ENCODE data around the gene MFSD11. TPM values are rescaled to one million over a fixed set of nuclear protein-coding genes. Genes with fewer than 3 reads are reported as not detected.

MFSD11 gene
- total RNA-seq, 1 experiment from 2014 or later = 34.3 TPM

DNA sequence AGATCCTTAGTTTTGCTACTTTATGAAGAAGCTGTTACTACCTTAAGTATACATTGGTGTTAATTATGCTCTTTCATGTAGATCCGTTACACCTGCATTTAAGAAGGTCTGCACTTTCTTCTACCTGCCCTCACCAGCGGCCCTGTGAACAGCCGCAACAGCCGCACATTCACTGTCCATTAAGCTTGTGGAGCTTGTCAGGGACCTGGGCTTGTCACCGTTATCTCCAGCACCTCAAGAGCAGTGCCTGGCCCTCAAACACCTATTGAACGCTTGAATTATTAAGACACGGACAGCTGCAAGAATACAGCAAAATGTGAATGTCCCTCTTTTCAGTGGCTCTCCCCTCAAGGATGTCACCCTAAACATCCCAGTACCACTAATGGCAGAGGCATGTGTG lies 24.2 kb upstream of the MFSD11 start:
- no peak overlapping the region for H3K9ac ChIP-seq (ENCODE audit: low read length)
- H3K27ac ChIP-seq (ENCODE audit: low read length) = no peak overlapping the region
- H3K79me2 ChIP-seq (ENCODE audit: low read length) = no peaks in the 10 kb centered on the region
- no peak overlapping the region for H3K4me3 ChIP-seq (ENCODE audit: low read length)
- no peaks in the 10 kb centered on the region for H3K9me2 ChIP-seq (replicated peaks; ENCODE audit: insufficient read depth, low read length)
- H3K4me2 ChIP-seq (ENCODE audit: low read depth, low read length, poor library complexity, severe bottlenecking) = no peak overlapping the region
- H3K27me3 ChIP-seq (ENCODE audit: low read length) = no peaks in the 10 kb centered on the region
- H3K36me3 ChIP-seq (ENCODE audit: insufficient read depth, low read length) = peaks cover 14% of the 10 kb centered on the region
- peaks cover 5% of the 10 kb centered on the region; the same call in 1 of the 2 replicates for H4K20me1 ChIP-seq (ENCODE audit: insufficient read depth, low read depth, low read length)
- H3K4me1 ChIP-seq (ENCODE audit: low read length) = peaks cover 3% of the 10 kb centered on the region; the same call in 1 of the 2 replicates
- no peak for DNase-seq
- H3K9me3 ChIP-seq (ENCODE audit: low read length) = no peaks in the 10 kb centered on the region
- no peak overlapping the region for H2AFZ ChIP-seq (ENCODE audit: low read length)

DNA sequence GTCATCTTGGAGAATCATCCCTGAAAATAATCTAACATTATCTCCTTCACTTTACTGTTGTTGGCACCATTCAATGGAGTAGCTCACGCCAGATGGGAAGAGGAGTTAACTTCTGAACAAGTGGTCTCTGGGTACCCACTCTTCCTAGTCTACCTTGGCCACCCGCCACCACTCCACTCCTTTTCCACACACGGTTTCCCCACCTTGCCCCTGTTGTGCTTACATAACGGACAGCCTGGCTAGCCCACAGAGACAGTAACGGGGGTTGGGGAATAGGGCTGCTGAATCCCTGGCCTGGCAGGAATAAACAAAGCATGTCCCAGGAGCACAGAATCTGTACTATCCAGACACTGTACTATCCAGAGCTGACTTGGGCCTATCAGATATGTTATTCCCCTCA lies 23.6 kb upstream of the MFSD11 start:
- Histone ChIP-seq H3K9me2 (replicated peaks; ENCODE audit: insufficient read depth, low read length) (no peaks in the 10 kb centered on the region), H4K20me1 (ENCODE audit: insufficient read depth, low read depth, low read length) (peaks cover 5% of the 10 kb centered on the region; the same call in 1 of the 2 replicates), H3K4me1 (ENCODE audit: low read length) (peaks cover 3% of the 10 kb centered on the region; the same call in 1 of the 2 replicates), H3K9ac (ENCODE audit: low read length) (no peak overlapping the region), H3K27me3 (ENCODE audit: low read length) (no peaks in the 10 kb centered on the region), H3K4me2 (ENCODE audit: low read depth, low read length, poor library complexity, severe bottlenecking) (no peak overlapping the region), H3K9me3 (ENCODE audit: low read length) (no peaks in the 10 kb centered on the region), H3K79me2 (ENCODE audit: low read length) (no peaks in the 10 kb centered on the region), H3K4me3 (ENCODE audit: low read length) (no peak overlapping the region), H2AFZ (ENCODE audit: low read length) (no peak overlapping the region), H3K27ac (ENCODE audit: low read length) (no peak overlapping the region), H3K36me3 (ENCODE audit: insufficient read depth, low read length) (peaks cover 16% of the 10 kb centered on the region)
- DNase-seq = no peak

DNA sequence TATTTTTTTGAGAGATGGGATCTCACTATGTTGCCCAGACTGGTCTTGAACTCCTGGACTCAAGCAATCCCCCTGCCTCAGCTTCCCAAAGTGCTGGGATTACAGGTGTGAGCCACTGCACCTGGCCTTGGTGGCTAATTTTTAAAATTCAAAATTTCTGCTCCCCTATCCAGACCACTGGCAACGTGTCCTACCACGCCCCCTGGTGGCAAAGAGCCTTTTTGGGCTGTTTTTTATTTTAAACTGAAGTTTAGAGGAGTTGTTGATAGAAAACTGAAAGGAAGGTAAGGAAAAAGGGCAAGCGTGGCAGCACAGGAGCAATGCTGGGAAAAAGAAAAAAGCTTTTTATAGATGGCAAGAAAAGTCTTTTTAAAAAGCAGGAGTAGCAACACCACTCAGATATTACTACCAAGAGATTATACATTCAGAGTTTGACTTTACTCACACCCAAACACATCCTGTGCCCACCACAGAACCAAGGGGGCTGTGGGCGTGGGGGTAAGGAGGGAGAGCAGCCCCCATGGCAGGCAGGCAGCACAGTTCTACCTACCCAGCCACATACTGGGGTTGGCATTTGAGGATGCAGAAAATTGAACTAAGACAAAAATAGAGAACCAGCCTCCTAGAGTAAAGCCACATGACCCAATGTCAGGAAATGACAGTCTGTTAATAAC lies 23.0 kb upstream of the MFSD11 start:
- peak; percentile 89 for DNase-seq
- H3K27ac ChIP-seq (ENCODE audit: low read length) = no peak overlapping the region
- no peak overlapping the region for H3K4me2 ChIP-seq (ENCODE audit: low read depth, low read length, poor library complexity, severe bottlenecking)
- H3K36me3 ChIP-seq (ENCODE audit: insufficient read depth, low read length) = peaks cover 18% of the 10 kb centered on the region
- H3K4me1 ChIP-seq (ENCODE audit: low read length) = peaks cover 3% of the 10 kb centered on the region; the same call in 1 of the 2 replicates
- no peaks in the 10 kb centered on the region for H3K9me2 ChIP-seq (replicated peaks; ENCODE audit: insufficient read depth, low read length)
- no peak overlapping the region for H3K9ac ChIP-seq (ENCODE audit: low read length)
- no peaks in the 10 kb centered on the region for H3K79me2 ChIP-seq (ENCODE audit: low read length)
- H3K27me3 ChIP-seq (ENCODE audit: low read length) = no peaks in the 10 kb centered on the region
- no peak overlapping the region for H3K4me3 ChIP-seq (ENCODE audit: low read length)
- no peaks in the 10 kb centered on the region for H3K9me3 ChIP-seq (ENCODE audit: low read length)
- H2AFZ ChIP-seq (ENCODE audit: low read length) = no peak overlapping the region
- peaks cover 5% of the 10 kb centered on the region; the same call in 1 of the 2 replicates for H4K20me1 ChIP-seq (ENCODE audit: insufficient read depth, low read depth, low read length)

DNA sequence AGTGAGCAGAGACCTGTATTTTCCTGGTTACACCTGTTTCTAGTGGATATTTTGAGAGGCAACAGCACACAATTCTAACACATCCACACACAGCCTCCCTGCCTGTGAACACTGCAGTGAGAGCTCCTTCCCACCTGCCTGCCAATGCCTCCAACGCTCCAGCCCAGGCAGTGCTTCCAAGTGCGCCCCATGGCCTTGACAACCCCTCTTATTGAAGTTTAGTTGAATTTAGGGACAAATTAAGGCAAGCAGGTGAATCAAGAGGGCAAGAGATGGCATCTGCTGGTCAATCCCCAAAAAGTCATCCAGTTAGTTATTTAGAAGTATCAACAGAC lies 22.5 kb upstream of the MFSD11 start:
- Histone ChIP-seq H3K27ac (ENCODE audit: low read length) (no peak overlapping the region), H3K4me3 (ENCODE audit: low read length) (no peak overlapping the region), H3K4me1 (ENCODE audit: low read length) (no peaks in the 10 kb centered on the region), H3K9me2 (replicated peaks; ENCODE audit: insufficient read depth, low read length) (no peaks in the 10 kb centered on the region), H3K27me3 (ENCODE audit: low read length) (no peaks in the 10 kb centered on the region), H3K9me3 (ENCODE audit: low read length) (no peaks in the 10 kb centered on the region), H3K9ac (ENCODE audit: low read length) (no peak overlapping the region), H3K36me3 (ENCODE audit: insufficient read depth, low read length) (peaks cover 23% of the 10 kb centered on the region), H3K79me2 (ENCODE audit: low read length) (no peaks in the 10 kb centered on the region), H3K4me2 (ENCODE audit: low read depth, low read length, poor library complexity, severe bottlenecking) (no peak overlapping the region), H2AFZ (ENCODE audit: low read length) (no peak overlapping the region), H4K20me1 (ENCODE audit: insufficient read depth, low read depth, low read length) (peaks cover 5% of the 10 kb centered on the region; the same call in 1 of the 2 replicates)
- no peak for DNase-seq

DNA sequence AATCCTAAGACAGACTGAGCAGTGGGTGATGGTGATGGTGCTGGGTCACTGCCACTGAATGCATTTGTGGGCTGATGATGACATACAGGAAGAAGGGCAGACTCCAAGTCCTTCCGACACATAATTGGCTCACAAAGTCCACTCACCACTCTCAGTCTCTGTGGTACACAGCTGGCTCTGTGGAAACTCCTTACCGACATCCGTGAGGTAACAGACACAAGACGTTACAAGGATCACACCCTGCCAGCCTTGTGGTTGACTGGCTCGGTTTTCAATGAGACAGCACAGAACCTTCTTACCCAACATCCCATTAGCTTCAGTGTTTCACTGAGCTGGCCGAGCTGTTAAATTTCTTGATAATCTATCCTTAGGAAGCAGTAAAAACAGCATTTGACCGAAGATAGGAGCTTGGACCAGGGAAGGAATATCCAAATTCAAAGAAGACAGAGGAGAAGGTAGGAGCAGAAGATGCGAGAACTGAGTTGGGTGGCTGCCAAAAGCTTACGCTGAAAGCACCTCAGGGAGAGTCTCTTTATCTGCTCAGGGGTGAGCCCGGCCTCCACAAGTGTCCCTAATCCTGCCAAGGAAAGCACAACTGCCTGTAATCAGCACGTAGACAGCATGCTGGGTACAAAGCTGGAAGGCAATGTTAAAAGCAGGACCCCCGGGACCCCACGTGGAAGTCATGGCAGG lies 21.6 kb upstream of the MFSD11 start:
- no peaks in the 10 kb centered on the region for H3K9me2 ChIP-seq (replicated peaks; ENCODE audit: insufficient read depth, low read length)
- no peak overlapping the region for H3K4me2 ChIP-seq (ENCODE audit: low read depth, low read length, poor library complexity, severe bottlenecking)
- no peaks in the 10 kb centered on the region for H3K27me3 ChIP-seq (ENCODE audit: low read length)
- H3K36me3 ChIP-seq (ENCODE audit: insufficient read depth, low read length) = peaks cover 30% of the 10 kb centered on the region
- peaks cover 5% of the 10 kb centered on the region; the same call in 1 of the 2 replicates for H4K20me1 ChIP-seq (ENCODE audit: insufficient read depth, low read depth, low read length)
- H3K27ac ChIP-seq (ENCODE audit: low read length) = no peak overlapping the region
- H3K9ac ChIP-seq (ENCODE audit: low read length) = no peak overlapping the region
- DNase-seq = no peak
- H3K4me3 ChIP-seq (ENCODE audit: low read length) = no peak overlapping the region
- no peaks in the 10 kb centered on the region for H3K4me1 ChIP-seq (ENCODE audit: low read length)
- no peak overlapping the region for H2AFZ ChIP-seq (ENCODE audit: low read length)
- no peaks in the 10 kb centered on the region for H3K79me2 ChIP-seq (ENCODE audit: low read length)
- no peaks in the 10 kb centered on the region for H3K9me3 ChIP-seq (ENCODE audit: low read length)

DNA sequence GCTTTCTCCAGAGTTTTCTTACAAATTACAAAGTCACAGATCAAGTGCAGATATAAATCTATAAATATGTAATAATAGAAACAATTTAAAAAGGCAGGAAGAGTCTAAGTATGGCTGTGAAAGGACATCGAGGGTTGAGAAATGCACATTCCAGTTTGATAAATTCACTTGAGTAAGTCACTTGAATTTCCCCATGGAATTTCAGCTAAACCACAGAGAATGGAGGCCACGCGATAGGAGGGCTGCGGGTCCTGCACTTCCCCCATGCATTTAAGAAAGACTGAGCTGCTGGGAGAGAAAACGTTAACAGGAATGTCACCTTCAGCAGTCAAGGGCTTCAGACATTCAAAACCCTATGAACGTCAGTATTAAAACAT lies 21.1 kb upstream of the MFSD11 start:
- Histone ChIP-seq H3K4me3 (ENCODE audit: low read length) (no peak overlapping the region), H3K79me2 (ENCODE audit: low read length) (no peaks in the 10 kb centered on the region), H3K27me3 (ENCODE audit: low read length) (no peaks in the 10 kb centered on the region), H3K4me1 (ENCODE audit: low read length) (no peaks in the 10 kb centered on the region), H3K9ac (ENCODE audit: low read length) (no peak overlapping the region), H3K4me2 (ENCODE audit: low read depth, low read length, poor library complexity, severe bottlenecking) (no peak overlapping the region), H3K9me2 (replicated peaks; ENCODE audit: insufficient read depth, low read length) (no peaks in the 10 kb centered on the region), H3K9me3 (ENCODE audit: low read length) (no peaks in the 10 kb centered on the region), H2AFZ (ENCODE audit: low read length) (no peak overlapping the region), H3K36me3 (ENCODE audit: insufficient read depth, low read length) (peaks cover 35% of the 10 kb centered on the region), H3K27ac (ENCODE audit: low read length) (no peak overlapping the region), H4K20me1 (ENCODE audit: insufficient read depth, low read depth, low read length) (peaks cover 5% of the 10 kb centered on the region; the same call in 1 of the 2 replicates)
- DNase-seq = no peak

DNA sequence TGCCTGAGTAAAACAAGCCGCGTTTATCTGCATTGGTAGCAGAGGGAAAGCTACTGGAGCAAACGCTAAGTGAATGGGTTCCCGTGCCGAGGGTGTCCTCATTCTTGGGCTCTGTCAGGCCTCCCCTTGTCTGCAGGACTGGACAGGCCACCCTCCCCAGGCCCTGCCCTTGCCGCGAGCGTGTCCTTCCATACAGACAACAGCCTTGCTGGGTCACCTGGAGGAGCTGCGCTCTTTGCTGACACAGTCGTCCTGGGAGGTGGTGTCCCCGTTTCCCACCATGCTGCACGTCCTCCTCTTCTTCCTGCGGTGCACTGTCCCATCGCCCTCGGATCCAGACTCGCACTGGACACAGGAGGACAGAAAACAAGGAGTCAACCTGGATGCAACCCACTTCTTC lies 19.4 kb upstream of the MFSD11 start:
- Histone ChIP-seq H3K36me3 (ENCODE audit: insufficient read depth, low read length) (peaks cover 40% of the 10 kb centered on the region), H3K4me1 (ENCODE audit: low read length) (no peaks in the 10 kb centered on the region), H2AFZ (ENCODE audit: low read length) (no peak overlapping the region), H4K20me1 (ENCODE audit: insufficient read depth, low read depth, low read length) (peaks cover 5% of the 10 kb centered on the region; the same call in 1 of the 2 replicates), H3K9me2 (replicated peaks; ENCODE audit: insufficient read depth, low read length) (no peaks in the 10 kb centered on the region), H3K27ac (ENCODE audit: low read length) (no peak overlapping the region), H3K9ac (ENCODE audit: low read length) (no peak overlapping the region), H3K4me2 (ENCODE audit: low read depth, low read length, poor library complexity, severe bottlenecking) (no peak overlapping the region), H3K9me3 (ENCODE audit: low read length) (no peaks in the 10 kb centered on the region), H3K27me3 (ENCODE audit: low read length) (no peaks in the 10 kb centered on the region), H3K79me2 (ENCODE audit: low read length) (no peaks in the 10 kb centered on the region; the same call in 1 of the 2 replicates), H3K4me3 (ENCODE audit: low read length) (no peak overlapping the region)
- no peak for DNase-seq

DNA sequence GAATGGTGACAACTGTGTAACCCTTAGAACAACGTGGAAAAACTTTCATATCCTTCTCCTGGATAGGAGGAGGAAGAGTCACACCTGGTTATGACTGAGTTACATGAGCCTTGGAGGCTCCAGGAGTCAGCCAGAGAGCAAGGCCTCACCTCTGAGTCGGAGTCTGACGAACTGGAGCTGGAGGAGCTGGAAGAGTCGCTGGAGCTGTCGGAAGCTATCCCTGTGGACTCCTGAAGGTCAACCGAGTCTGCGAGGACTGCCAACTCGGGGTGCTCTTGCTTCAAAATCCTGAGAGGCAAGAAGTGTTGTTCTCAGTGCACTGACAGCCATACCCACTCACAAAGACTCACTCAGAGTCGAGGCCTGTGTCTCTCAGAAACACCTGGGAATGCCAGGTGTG lies 17.7 kb upstream of the MFSD11 start:
- Histone ChIP-seq H3K9ac (ENCODE audit: low read length) (no peak overlapping the region), H3K4me2 (ENCODE audit: low read depth, low read length, poor library complexity, severe bottlenecking) (no peak overlapping the region), H3K4me3 (ENCODE audit: low read length) (no peak overlapping the region), H4K20me1 (ENCODE audit: insufficient read depth, low read depth, low read length) (0 out of 2 replicates have a peak, but pooled peaks cover 2% of the 10 kb centered on the region), H3K9me3 (ENCODE audit: low read length) (no peaks in the 10 kb centered on the region), H3K27ac (ENCODE audit: low read length) (no peak overlapping the region), H3K4me1 (ENCODE audit: low read length) (peaks cover 4% of the 10 kb centered on the region), H2AFZ (ENCODE audit: low read length) (no peak overlapping the region), H3K27me3 (ENCODE audit: low read length) (no peaks in the 10 kb centered on the region), H3K36me3 (ENCODE audit: insufficient read depth, low read length) (peaks cover 43% of the 10 kb centered on the region), H3K9me2 (replicated peaks; ENCODE audit: insufficient read depth, low read length) (no peaks in the 10 kb centered on the region), H3K79me2 (ENCODE audit: low read length) (peaks cover 15% of the 10 kb centered on the region)
- no peak for DNase-seq
